H1 (cell line): Measurements from ENCODE around the gene CFB. TPM values are rescaled to one million over a fixed set of nuclear protein-coding genes. Genes with fewer than 3 reads are reported as not detected.

Source experiments
- CHD1 ChIP-seq: IDR thresholded peaks from 2 replicates; pipeline ENCODE4 v1.6.1; 2012; ENCODE audit warnings: low read depth, low read length, improper control_type of control experiment
- CHD2 ChIP-seq: IDR thresholded peaks from 2 replicates; pipeline ENCODE4 v1.6.1; 2012; ENCODE audit warnings: low read length, improper control_type of control experiment
- CTBP2 ChIP-seq: IDR thresholded peaks from 2 replicates; pipeline ENCODE4 v1.7.0; 2011; ENCODE audit warnings: borderline replicate concordance, mild to moderate bottlenecking, moderate library complexity, mixed read lengths, low read length; ENCODE audit not compliant: insufficient read depth, insufficient read length
- GABPA ChIP-seq: IDR thresholded peaks from 2 replicates; pipeline ENCODE4 v1.6.1; 2011; ENCODE audit warnings: mild to moderate bottlenecking, low read length, moderate library complexity, borderline replicate concordance; ENCODE audit not compliant: insufficient read depth
- RFX5 ChIP-seq: IDR thresholded peaks from 2 replicates; pipeline ENCODE4 v1.6.1; 2011; ENCODE audit warnings: low read depth, low read length, improper control_type of control experiment, borderline replicate concordance
- SIN3A ChIP-seq, 2 experiments: IDR thresholded peaks in 1 of 2; conservative IDR thresholded peaks in 1 of 2; 2 replicates each; pipeline ENCODE4 v1.6.1; 2011 to 2012; ENCODE audit warnings: low read length in 2 of 2, improper control_type of control experiment in 1 of 2, low read depth in 1 of 2, mild to moderate bottlenecking in 1 of 2
- SP2 ChIP-seq: IDR thresholded peaks from 2 replicates; pipeline ENCODE4 v1.6.1; 2012; ENCODE audit warnings: mild to moderate bottlenecking, low read length, inconsistent platforms
- SUZ12 ChIP-seq: fragments of 200-600 bp; sonication (generic); IDR thresholded peaks from 2 replicates; pipeline ENCODE4 v1.6.1; 2012; ENCODE audit warnings: mild to moderate bottlenecking, inconsistent platforms, low read length, moderate library complexity, mixed read lengths
- TAF1 ChIP-seq: IDR thresholded peaks from 2 replicates; pipeline ENCODE4 v1.6.1; 2011; ENCODE audit warnings: mild to moderate bottlenecking, low read depth, low read length
- TCF12 ChIP-seq: IDR thresholded peaks from 2 replicates; pipeline ENCODE4 v1.6.1; 2011; ENCODE audit warnings: low read depth, mild to moderate bottlenecking, low read length
- polyA plus RNA-seq, 7 experiments: library from polyadenylated mRNA; depleted of rRNA in 3 of 7; stranded (reverse) in 5 of 7; unstranded in 2 of 7; fragments of >200 nt in 5 of 7; fragments of 200-250 nt in 2 of 7; gene quantifications; 1 replicate in 5 of 7; 2 replicates in 1 of 7; 4 replicates in 1 of 7; pipeline versions ENCODE4 v1.2.1 to v1.2.3, GENCODE V29; 2011 to 2013; ENCODE audit warnings: missing spikeins in 2 of 7, mixed read lengths in 2 of 7
- total RNA-seq: library from RNA; stranded (reverse); fragmentation: NEBNext Ultra II Directional; extraction: Animal tissue kit (Norgen Biotek cat#: 25700); gene quantifications from 2 replicates; pipeline ENCODE4 v1.2.1, GENCODE V29; 2021
- TF ChIP-seq, protein P1 (sequence below): IDR thresholded peaks from 2 replicates; pipeline ENCODE4 v1.6.1; 2012; ENCODE audit warnings: inconsistent platforms
- TF ChIP-seq, protein P2 (sequence below), 3 experiments: IDR thresholded peaks; 1 replicate in 2 of 3; 2 replicates in 1 of 3; pipeline versions ENCODE4 v1.5.1 to v1.6.1; 2011; ENCODE audit warnings: low read length in 3 of 3, mild to moderate bottlenecking in 3 of 3, inconsistent platforms in 2 of 3, low read depth in 1 of 3, moderate library complexity in 1 of 3; ENCODE audit not compliant: insufficient read depth in 1 of 3; ENCODE audit errors: control extremely low read depth in 1 of 3

Gene CFB
- total and polyA plus RNA-seq, 2 of the 8 experiments (the other 6 are each of a cell fraction or from before 2014, with no cell fraction given): 0.09 TPM; not detected in 1

DNA sequence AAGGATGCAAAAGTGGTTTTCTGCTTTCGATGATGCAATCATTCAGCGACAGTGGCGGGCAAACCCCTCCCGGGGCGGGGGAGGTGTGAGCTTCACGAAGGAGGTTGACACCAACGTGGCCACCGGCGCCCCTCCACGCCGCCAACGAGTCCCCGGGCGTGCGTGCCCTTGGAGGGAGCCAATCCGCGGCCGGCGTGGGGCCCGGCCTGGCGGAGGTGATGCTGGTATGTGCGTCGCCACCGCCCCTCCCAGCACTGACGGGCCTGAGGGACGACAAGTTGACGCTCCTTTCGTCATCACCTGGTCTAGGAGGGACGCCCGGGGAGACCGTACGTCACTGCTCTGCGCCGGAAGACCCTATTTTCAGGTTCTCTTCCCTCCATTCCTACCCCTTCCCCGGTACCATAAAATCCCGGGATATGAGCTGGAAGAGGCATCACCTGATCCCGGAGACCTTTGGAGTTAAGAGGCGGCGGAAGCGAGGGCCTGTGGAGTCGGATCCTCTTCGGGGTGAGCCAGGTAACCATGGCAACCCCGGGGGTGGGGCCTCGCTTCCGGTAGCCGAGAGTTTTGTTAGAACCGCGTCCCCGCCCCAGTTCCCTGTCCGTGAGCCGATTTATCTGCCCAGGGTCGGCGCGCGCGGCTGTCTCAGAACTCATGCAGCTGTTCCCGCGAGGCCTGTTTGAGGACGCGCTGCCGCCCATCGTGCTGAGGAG, 26.3 kb downstream of the CFB start, which contains the start of gene DXO (continued):
- no peak for TF ChIP-seq CHD1
- no peak for TF ChIP-seq RFX5
- TF ChIP-seq CHD2: peak; percentile 25; the same call in 1 of the 2 replicates
- TF ChIP-seq GABPA: peak; percentile 81
- TF ChIP-seq CTBP2: peak; percentile 24
- peak; percentile 44; the same call in 1 of the 2 replicates for TF ChIP-seq TAF1
- no peak for TF ChIP-seq SP2
- TF ChIP-seq, protein P1, sequence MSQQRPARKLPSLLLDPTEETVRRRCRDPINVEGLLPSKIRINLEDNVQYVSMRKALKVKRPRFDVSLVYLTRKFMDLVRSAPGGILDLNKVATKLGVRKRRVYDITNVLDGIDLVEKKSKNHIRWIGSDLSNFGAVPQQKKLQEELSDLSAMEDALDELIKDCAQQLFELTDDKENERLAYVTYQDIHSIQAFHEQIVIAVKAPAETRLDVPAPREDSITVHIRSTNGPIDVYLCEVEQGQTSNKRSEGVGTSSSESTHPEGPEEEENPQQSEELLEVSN: peak; percentile 63
- peak; percentile 80 to 86; a peak in 3 of 4 replicates for TF ChIP-seq SIN3A (conservative IDR thresholded peaks at IDR 0.05 in 1 of 2, IDR thresholded peaks at IDR 0.05 in 1 of 2; ENCODE audit: low read depth in 1 of 2, low read length in 2 of 2)
- TF ChIP-seq SUZ12: no peak
- TF ChIP-seq, protein P2, sequence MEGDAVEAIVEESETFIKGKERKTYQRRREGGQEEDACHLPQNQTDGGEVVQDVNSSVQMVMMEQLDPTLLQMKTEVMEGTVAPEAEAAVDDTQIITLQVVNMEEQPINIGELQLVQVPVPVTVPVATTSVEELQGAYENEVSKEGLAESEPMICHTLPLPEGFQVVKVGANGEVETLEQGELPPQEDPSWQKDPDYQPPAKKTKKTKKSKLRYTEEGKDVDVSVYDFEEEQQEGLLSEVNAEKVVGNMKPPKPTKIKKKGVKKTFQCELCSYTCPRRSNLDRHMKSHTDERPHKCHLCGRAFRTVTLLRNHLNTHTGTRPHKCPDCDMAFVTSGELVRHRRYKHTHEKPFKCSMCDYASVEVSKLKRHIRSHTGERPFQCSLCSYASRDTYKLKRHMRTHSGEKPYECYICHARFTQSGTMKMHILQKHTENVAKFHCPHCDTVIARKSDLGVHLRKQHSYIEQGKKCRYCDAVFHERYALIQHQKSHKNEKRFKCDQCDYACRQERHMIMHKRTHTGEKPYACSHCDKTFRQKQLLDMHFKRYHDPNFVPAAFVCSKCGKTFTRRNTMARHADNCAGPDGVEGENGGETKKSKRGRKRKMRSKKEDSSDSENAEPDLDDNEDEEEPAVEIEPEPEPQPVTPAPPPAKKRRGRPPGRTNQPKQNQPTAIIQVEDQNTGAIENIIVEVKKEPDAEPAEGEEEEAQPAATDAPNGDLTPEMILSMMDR (IDR thresholded peaks at IDR 0.05; ENCODE audit: control extremely low read depth in 1 of 3, insufficient read depth in 1 of 3, low read depth in 1 of 3, low read length in 3 of 3): no peak
- no peak for TF ChIP-seq TCF12
